SU-DHL-6 (cell line): ENCODE data around the gene BACE1.

Experiments used
- H2AFZ ChIP-seq: fragments of 200-600 bp; sonication (generic); 2 replicates; pipeline ENCODE4 v1.6.1; 2014; ENCODE audit warnings: low read depth, mild to moderate bottlenecking, moderate library complexity, mixed read lengths, antibody characterized with exemption, low read length; ENCODE audit not compliant: severe bottlenecking
- H3F3A ChIP-seq: fragments of 200-600 bp; shearing (Covaris generic); 2 replicates; pipeline ENCODE4 v1.6.0; 2016; ENCODE audit warnings: antibody characterized with exemption, mild to moderate bottlenecking; ENCODE audit not compliant: insufficient read depth
- H3K27ac ChIP-seq: fragments of 200-600 bp; sonication (generic); 2 replicates; pipeline ENCODE4 v1.5.1; 2016; ENCODE audit warnings: low read depth, mild to moderate bottlenecking, low read length, moderate library complexity, mixed read lengths
- H3K27me3 ChIP-seq: fragments of 200-600 bp; sonication (generic), shearing (Covaris generic); 2 replicates; pipeline ENCODE4 v1.6.0; 2014; ENCODE audit warnings: mild to moderate bottlenecking, low read length
- H3K36me3 ChIP-seq: fragments of 200-600 bp; sonication (generic); 2 replicates; pipeline ENCODE4 v1.6.1; 2014; ENCODE audit warnings: mild to moderate bottlenecking, low read length, mixed read lengths
- H3K4me2 ChIP-seq: fragments of 300-600, 200-600 bp; shearing (Covaris generic), sonication (generic); 2 replicates; pipeline ENCODE4 v1.6.0; 2014; ENCODE audit warnings: low read length, low read depth, mild to moderate bottlenecking; ENCODE audit not compliant: poor library complexity, severe bottlenecking
- H3K4me3 ChIP-seq: fragments of 200-600 bp; sonication (generic); 2 replicates; pipeline ENCODE4 v1.5.1; 2014; ENCODE audit warnings: antibody characterized with exemption, low read length, mild to moderate bottlenecking, mixed read lengths; ENCODE audit not compliant: insufficient read depth, poor library complexity, severe bottlenecking
- H3K79me2 ChIP-seq: fragments of 200-600 bp; sonication (generic); 2 replicates; pipeline ENCODE4 v1.6.1; 2014; ENCODE audit warnings: mild to moderate bottlenecking, low read length, moderate library complexity; ENCODE audit not compliant: insufficient read depth
- H3K9ac ChIP-seq: fragments of 200-600 bp; sonication (generic); 2 replicates; pipeline ENCODE4 v1.7.0; 2014; ENCODE audit warnings: mild to moderate bottlenecking, low read length
- H3K9me2 ChIP-seq: fragments of 200-600 bp; sonication (generic); replicated peaks from 2 replicates; pipeline ENCODE4 v1.6.1; 2014; ENCODE audit warnings: low read length; ENCODE audit not compliant: insufficient read depth
- H3K9me3 ChIP-seq: fragments of 200-600 bp; sonication (generic); 2 replicates; pipeline ENCODE4 v1.6.1; 2014; ENCODE audit warnings: low read length, mixed read lengths; ENCODE audit not compliant: insufficient read depth
- H4K20me1 ChIP-seq: fragments of 200-600 bp; sonication (generic); 2 replicates; pipeline ENCODE4 v1.6.1; 2014; ENCODE audit warnings: low read depth, mild to moderate bottlenecking, antibody characterized with exemption, low read length, moderate library complexity, mixed read lengths
- CTCF ChIP-seq: fragments of 200-600 bp; sonication (generic); IDR thresholded peaks from one replicate; pipeline ENCODE4 v1.5.1; 2017; ENCODE audit warnings: antibody characterized with exemption, mild to moderate bottlenecking, low read length, moderate library complexity; ENCODE audit not compliant: insufficient read depth, poor library complexity, severe bottlenecking
- EZH2phosphoT487 ChIP-seq: fragments of 200-600 bp; sonication (generic), shearing (Covaris generic); conservative IDR thresholded peaks from 2 replicates; pipeline ENCODE4 v1.6.1; 2018; ENCODE audit warnings: mild to moderate bottlenecking, antibody characterized with exemption, low read length, moderate library complexity, mixed read lengths

Gene BACE1

GRCh38 chr11:117302228-117302627 lies 13.8 kb downstream of the BACE1 start:
- Histone ChIP-seq H2AFZ (no peak overlapping the region), H3F3A (no peaks in the 10 kb centered on the region), H3K36me3 (no peaks in the 10 kb centered on the region), H3K79me2 (no peaks in the 10 kb centered on the region), H3K4me3 (no peak overlapping the region), H3K27me3 (no peaks in the 10 kb centered on the region), H3K9me3 (no peaks in the 10 kb centered on the region), H3K9me2 (no peaks in the 10 kb centered on the region), H3K9ac (no peak overlapping the region), H4K20me1 (no peaks in the 10 kb centered on the region), H3K27ac (no peak overlapping the region), H3K4me2 (no peak overlapping the region)
- no peak for TF ChIP-seq CTCF
- TF ChIP-seq EZH2phosphoT487 = no peak

- Histone ChIP-seq H3K9me2 (no peaks in the 10 kb centered on the region), H3K9ac (no peak overlapping the region), H3K79me2 (no peaks in the 10 kb centered on the region), H3K36me3 (no peaks in the 10 kb centered on the region), H3K9me3 (no peaks in the 10 kb centered on the region), H3F3A (no peaks in the 10 kb centered on the region), H3K27ac (no peak overlapping the region), H3K27me3 (no peaks in the 10 kb centered on the region), H4K20me1 (no peaks in the 10 kb centered on the region), H3K4me3 (no peak overlapping the region), H2AFZ (no peak overlapping the region), H3K4me2 (no peak overlapping the region)
- no peak for TF ChIP-seq CTCF
- TF ChIP-seq EZH2phosphoT487 = no peak
Observed at GRCh38 chr11:117300773-117301172, 15.3 kb downstream of the BACE1 start.

- no peak overlapping the region for H3K9ac ChIP-seq
- no peak overlapping the region for H3K4me3 ChIP-seq
- H3K79me2 ChIP-seq = no peaks in the 10 kb centered on the region
- no peak overlapping the region for H3K4me2 ChIP-seq
- H3K27ac ChIP-seq = no peak overlapping the region
- no peaks in the 10 kb centered on the region for H3K9me2 ChIP-seq
- H3K9me3 ChIP-seq = no peaks in the 10 kb centered on the region
- H3K27me3 ChIP-seq = no peaks in the 10 kb centered on the region
- no peak overlapping the region for H2AFZ ChIP-seq
- no peaks in the 10 kb centered on the region for H4K20me1 ChIP-seq
- TF ChIP-seq CTCF (no peak), EZH2phosphoT487 (no peak)
- no peaks in the 10 kb centered on the region for H3F3A ChIP-seq
- no peaks in the 10 kb centered on the region for H3K36me3 ChIP-seq
Observed at GRCh38 chr11:117300283-117300663, 15.8 kb downstream of the BACE1 start.
